Panc1 (cell line): Measurements from ENCODE around the gene INSIG2. TPM values are rescaled to one million over a fixed set of nuclear protein-coding genes. Genes with fewer than 3 reads are reported as not detected.

Experiments used
- ATAC-seq: fragments of 200-7000 bp; cut with Tn5 transposase; 2 replicates; pipeline ENCODE4 v1.9.1; 2020; ENCODE audit warnings: mild to moderate bottlenecking, moderate library complexity
- BruUV-seq: library from RNA; stranded (reverse); fragments of 400-500 nt; replicated peaks from 2 replicates; lab custom pipeline; 2021; lab: Mats Ljungman, UMichigan
- CTCF ChIA-PET: fragments of 300-600 bp; sonication (Branson Sonifier 250); formaldehyde crosslinking; loops from one replicate; lab custom pipeline; 2022; ENCODE audit warnings: antibody characterized with exemption; lab: Charles Lee
- POLR2A ChIA-PET: fragments of 300-600 bp; sonication (Branson Sonifier 250); formaldehyde crosslinking; loops from one replicate; lab custom pipeline; 2022; ENCODE audit warnings: antibody characterized with exemption; lab: Charles Lee
- DNase-seq: peaks from one replicate; pipeline ENCODE4 v3.0.0-alpha.2; 2010; ENCODE audit warnings: low read depth, low spot score
- H3K27ac ChIP-seq: 2 replicates; pipeline ENCODE4 v1.5.1; 2011; ENCODE audit warnings: mild to moderate bottlenecking, low read length, inconsistent platforms
- H3K27me3 ChIP-seq: fragments of 200-500 bp; sonication (Bioruptor generic); 2 replicates; pipeline ENCODE4 v1.6.0; 2014; ENCODE audit warnings: low read length, inconsistent platforms; ENCODE audit not compliant: control insufficient read depth, insufficient read depth
- H3K36me3 ChIP-seq: fragments of 200-500 bp; sonication (Bioruptor generic); 2 replicates; pipeline ENCODE4 v1.5.1; 2014; ENCODE audit warnings: inconsistent platforms, mild to moderate bottlenecking, low read length, moderate library complexity; ENCODE audit not compliant: control insufficient read depth, insufficient read depth
- H3K4me1 ChIP-seq: 2 replicates; pipeline ENCODE4 v1.5.1; 2011; ENCODE audit warnings: inconsistent platforms, mild to moderate bottlenecking, low read length, moderate library complexity; ENCODE audit not compliant: control insufficient read depth, insufficient read depth
- H3K4me3 ChIP-seq, 2 experiments: 2 replicates each; pipeline ENCODE4 v1.5.1; 2011 to 2012; ENCODE audit warnings: low read depth in 2 of 2, low read length in 2 of 2, mild to moderate bottlenecking in 2 of 2, inconsistent platforms in 1 of 2, moderate library complexity in 1 of 2
- H3K9me3 ChIP-seq: fragments of 200-500 bp; sonication (Bioruptor generic); 2 replicates; pipeline ENCODE4 v1.5.1; 2014; ENCODE audit warnings: low read depth, mild to moderate bottlenecking, inconsistent platforms, low read length, moderate library complexity; ENCODE audit not compliant: control insufficient read depth, insufficient read depth
- CTCF ChIP-seq: fragments of 450-650 bp; IDR thresholded peaks from 2 replicates; pipeline ENCODE4 v1.5.1; 2017; ENCODE audit warnings: mild to moderate bottlenecking
- POLR2AphosphoS5 ChIP-seq: IDR thresholded peaks from 2 replicates; pipeline ENCODE4 v1.6.1; 2012; ENCODE audit warnings: mild to moderate bottlenecking, low read depth, low read length, moderate library complexity
- REST ChIP-seq, 2 experiments: IDR thresholded peaks; 2 replicates each; pipeline ENCODE4 v1.6.1; 2011 to 2012; ENCODE audit warnings: low read depth in 2 of 2, control low read depth in 1 of 2, low read length in 1 of 2, mild to moderate bottlenecking in 1 of 2, moderate library complexity in 1 of 2; ENCODE audit not compliant: insufficient read depth in 1 of 2
- SIN3A ChIP-seq: IDR thresholded peaks from 2 replicates; pipeline ENCODE4 v1.6.1; 2012; ENCODE audit warnings: low read depth, mild to moderate bottlenecking, low read length, moderate library complexity, borderline replicate concordance; ENCODE audit not compliant: insufficient read depth
- TCF7L2 ChIP-seq: IDR thresholded peaks from 2 replicates; pipeline ENCODE4 v1.6.1; 2011; ENCODE audit warnings: mild to moderate bottlenecking, low read depth, low read length, inconsistent platforms
- in situ Hi-C: cut with HindIII; loops from 2 replicates; pipeline ENCODE4 v1.10.0; 2016; ENCODE audit warnings: low sequenced_read_pairs, low pct_unique_long_range_greater_than_20kb
- intact Hi-C: fragments of 100-400 bp; cut with micrococcal nuclease; formaldehyde crosslinking; loops from one replicate; pipeline ENCODE4 v1.10.0; 2022; ENCODE audit not compliant: unreplicated experiment
- total RNA-seq: library from RNA; stranded (reverse); gene quantifications from one replicate; pipeline ENCODE4 v1.2.1, GENCODE V29; 2021; ENCODE audit not compliant: unreplicated experiment

The INSIG2 gene
- total RNA-seq, 1 experiment from 2014 or later = 9.9 TPM

GRCh38 chr2:118062669-118063068 is 25.6 kb upstream of the INSIG2 start:
- no peaks in the 10 kb centered on the region for H3K36me3 ChIP-seq
- no TSS peak for BruUV-seq
- H3K4me3 ChIP-seq = no peak overlapping the region
- TF ChIP-seq SIN3A (no peak), REST (IDR thresholded peaks at IDR 0.05; ENCODE audit: insufficient read depth in 1 of 2, low read depth in 2 of 2, low read length in 1 of 2) (no peak), TCF7L2 (no peak), CTCF (no peak), POLR2AphosphoS5 (no peak)
- H3K27ac ChIP-seq = no peak overlapping the region
- CTCF ChIA-PET = no interaction called here
- ATAC-seq (no peak), DNase-seq (no peak)
- no peaks in the 10 kb centered on the region for H3K4me1 ChIP-seq
- POLR2A ChIA-PET = no interaction called here
- intact Hi-C loops (no loop called here), in situ Hi-C loops (no loop called here)
- H3K27me3 ChIP-seq = peaks cover 5% of the 10 kb centered on the region
- no peaks in the 10 kb centered on the region for H3K9me3 ChIP-seq

GRCh38 chr2:118065015-118065706 is 23.1 kb upstream of the INSIG2 start:
- no peaks in the 10 kb centered on the region for H3K9me3 ChIP-seq
- no peak overlapping the region for H3K4me3 ChIP-seq
- no peak for ATAC-seq
- no peaks in the 10 kb centered on the region for H3K36me3 ChIP-seq
- H3K27me3 ChIP-seq = peaks cover 13% of the 10 kb centered on the region
- ChIA-PET POLR2A (no interaction called here), CTCF (no interaction called here)
- no peaks in the 10 kb centered on the region for H3K4me1 ChIP-seq
- in situ Hi-C loops (no loop called here), intact Hi-C loops (no loop called here)
- TF ChIP-seq SIN3A (no peak), CTCF (no peak), POLR2AphosphoS5 (no peak), TCF7L2 (no peak)
- no peak overlapping the region for H3K27ac ChIP-seq
- BruUV-seq = no TSS peak
- DNase-seq = no peak
